Fibroblast of pulmonary artery (primary cell): ENCODE data around the gene KRTAP10-7.
"Not testable (repeated sequence)": the region's sequence is repeated elsewhere in the genome, so short reads cannot be mapped to it uniquely, and the experiment has no call there.

Source experiments
- DNase-seq: peaks from one replicate; pipeline ENCODE4 v3.0.0-alpha.2; 2010; ENCODE audit warnings: low read depth
- H3K4me3 ChIP-seq: replicated peaks from 2 replicates; pipeline ENCODE4 v1.5.1; 2011; ENCODE audit warnings: low read depth, mild to moderate bottlenecking, control low read depth, low read length, moderate library complexity
- TF ChIP-seq, protein P1 (sequence below): IDR thresholded peaks from 2 replicates; pipeline ENCODE4 v1.5.1; 2011; ENCODE audit warnings: mild to moderate bottlenecking, control low read depth, low read length, inconsistent platforms; ENCODE audit errors: missing control alignments

Gene KRTAP10-7

GRCh38 chr21:44579056-44579832, 21.2 kb upstream of the KRTAP10-7 start:
- no peak for DNase-seq
- TF ChIP-seq, protein P1, sequence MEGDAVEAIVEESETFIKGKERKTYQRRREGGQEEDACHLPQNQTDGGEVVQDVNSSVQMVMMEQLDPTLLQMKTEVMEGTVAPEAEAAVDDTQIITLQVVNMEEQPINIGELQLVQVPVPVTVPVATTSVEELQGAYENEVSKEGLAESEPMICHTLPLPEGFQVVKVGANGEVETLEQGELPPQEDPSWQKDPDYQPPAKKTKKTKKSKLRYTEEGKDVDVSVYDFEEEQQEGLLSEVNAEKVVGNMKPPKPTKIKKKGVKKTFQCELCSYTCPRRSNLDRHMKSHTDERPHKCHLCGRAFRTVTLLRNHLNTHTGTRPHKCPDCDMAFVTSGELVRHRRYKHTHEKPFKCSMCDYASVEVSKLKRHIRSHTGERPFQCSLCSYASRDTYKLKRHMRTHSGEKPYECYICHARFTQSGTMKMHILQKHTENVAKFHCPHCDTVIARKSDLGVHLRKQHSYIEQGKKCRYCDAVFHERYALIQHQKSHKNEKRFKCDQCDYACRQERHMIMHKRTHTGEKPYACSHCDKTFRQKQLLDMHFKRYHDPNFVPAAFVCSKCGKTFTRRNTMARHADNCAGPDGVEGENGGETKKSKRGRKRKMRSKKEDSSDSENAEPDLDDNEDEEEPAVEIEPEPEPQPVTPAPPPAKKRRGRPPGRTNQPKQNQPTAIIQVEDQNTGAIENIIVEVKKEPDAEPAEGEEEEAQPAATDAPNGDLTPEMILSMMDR = no peak
- no peak overlapping the region for H3K4me3 ChIP-seq

GRCh38 chr21:44579833-44580144, 20.6 kb upstream of the KRTAP10-7 start:
- TF ChIP-seq, protein P1 = no peak
- DNase-seq = no peak
- H3K4me3 ChIP-seq = no peak overlapping the region

DNA sequence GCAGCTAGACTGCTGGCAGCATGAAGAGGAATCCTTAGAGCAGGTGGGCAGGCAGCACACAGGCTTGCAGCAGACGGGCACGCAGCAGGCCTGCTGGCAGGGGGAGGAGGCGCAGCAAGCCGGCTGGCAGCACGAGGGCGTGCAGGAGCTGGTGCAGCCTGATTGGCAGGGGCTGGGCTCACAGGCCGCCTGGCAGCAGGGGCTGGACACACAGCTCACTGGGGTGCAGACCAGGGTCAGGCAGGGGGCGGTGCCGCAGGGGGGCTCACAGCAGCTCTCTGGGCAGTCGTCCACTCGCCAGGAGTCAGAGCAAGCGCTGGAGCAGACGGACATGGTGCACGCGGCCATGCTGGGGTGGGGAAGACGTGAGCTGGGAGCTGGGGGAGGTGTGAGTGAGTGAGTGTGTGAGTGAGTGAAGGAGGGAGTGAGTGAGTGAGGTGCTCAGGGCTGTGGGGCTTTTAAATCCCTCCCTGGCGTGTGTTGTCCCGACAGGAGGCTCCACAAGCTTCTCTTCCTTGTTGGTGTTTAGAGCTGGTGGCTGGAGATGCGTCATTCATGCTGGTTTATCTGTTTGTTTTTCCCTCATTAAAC, 20.1 kb upstream of the KRTAP10-7 start, which contains the start of gene KRTAP10-5:
TSS of gene KRTAP10-5 (minus strand) at position 374 of the 591 bp plus-strand sequence. CDS start at position 348, 26 bp downstream.
- DNase-seq, H3K4me3 ChIP-seq: not testable (repeated sequence)

DNA sequence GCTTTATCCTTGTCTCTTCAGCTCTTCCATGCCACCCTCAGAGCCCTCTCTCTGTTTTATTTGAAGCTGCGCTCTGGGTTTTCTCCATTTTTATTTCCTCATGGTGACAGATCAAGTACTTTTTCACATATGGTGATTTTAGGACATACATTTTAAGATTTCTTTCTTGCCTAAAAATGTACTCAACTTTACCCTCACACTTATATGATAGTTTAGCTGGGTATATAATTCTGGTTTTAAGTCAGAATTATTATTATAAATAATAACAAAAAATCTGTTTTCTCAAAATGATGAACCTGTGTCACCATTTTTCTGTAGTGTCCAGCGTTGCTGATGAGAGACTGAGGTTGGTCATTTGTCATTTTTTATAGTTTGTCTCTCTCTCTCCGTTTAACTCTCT, 19.2 kb upstream of the KRTAP10-7 start:
- TF ChIP-seq, protein P1 = no peak
- no peak overlapping the region for H3K4me3 ChIP-seq
- DNase-seq = no peak

DNA sequence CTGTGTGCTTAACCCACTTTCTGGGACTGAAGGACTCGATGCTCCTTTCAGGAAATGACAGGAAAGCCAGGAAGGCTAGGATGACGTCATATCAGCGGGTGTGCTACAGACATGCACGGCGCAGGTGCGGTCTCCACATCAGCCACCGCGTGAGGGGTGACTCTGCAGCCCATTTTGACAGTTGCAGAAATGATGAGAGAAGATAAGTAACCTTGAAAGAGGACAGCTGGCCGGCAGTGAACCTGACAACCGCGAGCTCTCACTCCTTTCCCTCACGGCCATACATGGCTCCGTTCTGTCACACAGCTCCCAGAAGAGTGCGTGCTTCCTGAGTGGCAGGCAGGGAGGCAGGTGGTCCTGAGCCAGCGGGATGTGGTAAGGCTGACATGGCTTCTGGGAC, 18.3 kb upstream of the KRTAP10-7 start:
- TF ChIP-seq, protein P1 = no peak
- no peak for DNase-seq
- no peak overlapping the region for H3K4me3 ChIP-seq

GRCh38 chr21:44583089-44583799, 17.2 kb upstream of the KRTAP10-7 start:
- H3K4me3 ChIP-seq = no peak overlapping the region
- TF ChIP-seq, protein P1 = no peak
- no peak for DNase-seq

GRCh38 chr21:44583800-44584147, 16.6 kb upstream of the KRTAP10-7 start:
- H3K4me3 ChIP-seq = no peak overlapping the region
- DNase-seq = no peak
- TF ChIP-seq, protein P1 = no peak
